ENCODE results near the gene VWA8. TPM values are rescaled to one million over a fixed set of nuclear protein-coding genes. Genes with fewer than 3 reads are reported as not detected.
A peak's percentile ranks its signal among the peaks of the same experiment; 100 is the strongest.

Gene VWA8
- total and polyA plus RNA-seq, 7 donors, result 3.0 to 37.5 (median 24.7) TPM

GRCh38 chr13:41614671-41615527 is 346.0 kb downstream of the VWA8 start:
- Histone ChIP-seq H3K36me3 (peaks cover 0 to 16% (median 3%) of the 10 kb centered on the region in 4 donors), H3K4me1 (peaks cover 0 to 30% (median 20%) of the 10 kb centered on the region in 4 donors), H3K9me3 (no peaks in the 10 kb centered on the region), H3K27me3 (no peaks in the 10 kb centered on the region), H3K4me3 (no peak overlapping the region), H3K27ac (peak overlapping the region; percentile 12 to 80 (median 42))
- no peak for DNase-seq
- WGBS, 2 donors, result 90 to 96% methylated on average over 7 of the region's 7 CpGs
- TF ChIP-seq POLR2AphosphoS5 (IDR thresholded peaks at IDR 0.05) (peak in 2 of 4 donors; percentile 66 to 72), POLR2A (IDR thresholded peaks at IDR 0.05) (no peak)
- intact Hi-C loops (cut with DNase I), result no loop called here

- H3K4me3 ChIP-seq, result no peak overlapping the region
- intact Hi-C loops (cut with DNase I), result no loop called here
- WGBS, 2 donors, result 86 to 89% methylated on average over 12 of the region's 12 CpGs
- peaks cover 0 to 24% (median 3%) of the 10 kb centered on the region in 4 donors for H3K36me3 ChIP-seq
- peak in 2 of 4 donors; percentile 20 to 44 for TF ChIP-seq POLR2AphosphoS5 (IDR thresholded peaks at IDR 0.05)
- TF ChIP-seq POLR2A (IDR thresholded peaks at IDR 0.05), result no peak
- H3K4me1 ChIP-seq, result peaks cover 0 to 30% (median 20%) of the 10 kb centered on the region in 4 donors
- peak overlapping the region; percentile 12 to 80 (median 42) for H3K27ac ChIP-seq
- no peaks in the 10 kb centered on the region for H3K9me3 ChIP-seq
- no peaks in the 10 kb centered on the region for H3K27me3 ChIP-seq
- DNase-seq, result peak; percentile 74
These were observed 346.8 kb downstream of the VWA8 start for GRCh38 chr13:41613984-41614661.

GRCh38 chr13:41613471-41613870 is 347.4 kb downstream of the VWA8 start:
- DNase-seq, result no peak
- Histone ChIP-seq H3K27ac (peak overlapping the region in 3 of 4 donors; percentile 14 to 80 (median 69)), H3K36me3 (peaks cover 0 to 31% (median 3%) of the 10 kb centered on the region in 4 donors)

GRCh38 chr13:41611385-41611784 is 349.5 kb downstream of the VWA8 start:
- H3K36me3 ChIP-seq, result peaks cover 0 to 49% (median 3%) of the 10 kb centered on the region in 4 donors
- intact Hi-C loops (cut with DNase I), result no loop called here
- 97% methylated on average over 8 of the region's 8 CpGs for WGBS, 2 donors
- no peaks in the 10 kb centered on the region for H3K9me3 ChIP-seq
- DNase-seq, result no peak
- no peak overlapping the region for H3K4me3 ChIP-seq
- no peaks in the 10 kb centered on the region for H3K27me3 ChIP-seq
- H3K4me1 ChIP-seq, result peaks cover 0 to 30% (median 20%) of the 10 kb centered on the region in 4 donors
- peak overlapping the region in 1 of 4 donors; percentile 55 for H3K27ac ChIP-seq
- TF ChIP-seq EP300 (IDR thresholded peaks at IDR 0.05) (no peak), CTCF (IDR thresholded peaks at IDR 0.05) (no peak), POLR2AphosphoS5 (IDR thresholded peaks at IDR 0.05) (no peak), POLR2A (IDR thresholded peaks at IDR 0.05) (no peak)

More at GRCh38 chr13:41613471-41613870, 347.4 kb downstream of the VWA8 start:
- no peak overlapping the region for H3K4me3 ChIP-seq
- 90 to 98% methylated on average over 1 of the region's 1 CpG for WGBS, 2 donors
- H3K4me1 ChIP-seq, result peaks cover 0 to 30% (median 20%) of the 10 kb centered on the region in 4 donors
- no peaks in the 10 kb centered on the region for H3K9me3 ChIP-seq
- H3K27me3 ChIP-seq, result no peaks in the 10 kb centered on the region
- no peak for TF ChIP-seq POLR2AphosphoS5 (IDR thresholded peaks at IDR 0.05)
- no peak for TF ChIP-seq CTCF (IDR thresholded peaks at IDR 0.05)
- no peak for TF ChIP-seq POLR2A (IDR thresholded peaks at IDR 0.05)
- TF ChIP-seq EP300 (IDR thresholded peaks at IDR 0.05), result no peak
- intact Hi-C loops (cut with DNase I), result no loop called here

GRCh38 chr13:41610404-41610803 is 350.5 kb downstream of the VWA8 start:
- 76 to 86% methylated on average over 4 of the region's 4 CpGs for WGBS, 2 donors
- Histone ChIP-seq H3K27ac (peak overlapping the region in 1 of 4 donors; percentile 55), H3K27me3 (no peaks in the 10 kb centered on the region), H3K9me3 (no peaks in the 10 kb centered on the region), H3K36me3 (peaks cover 0 to 49% (median 3%) of the 10 kb centered on the region in 4 donors), H3K4me3 (no peak overlapping the region), H3K4me1 (peaks cover 0 to 21% (median 16%) of the 10 kb centered on the region in 4 donors)
- DNase-seq, result no peak
- TF ChIP-seq EP300 (IDR thresholded peaks at IDR 0.05) (no peak), POLR2AphosphoS5 (IDR thresholded peaks at IDR 0.05) (peak in 1 of 4 donors; percentile 33)
- intact Hi-C loops (cut with DNase I), result no loop called here

- 97 to 98% methylated on average over 4 of the region's 4 CpGs for WGBS, 2 donors
- Histone ChIP-seq H3K27me3 (no peaks in the 10 kb centered on the region), H3K4me1 (peaks cover 0 to 15% (median 11%) of the 10 kb centered on the region in 4 donors), H3K27ac (peak overlapping the region in 1 of 4 donors; percentile 25), H3K36me3 (peaks cover 0 to 53% (median 3%) of the 10 kb centered on the region in 4 donors), H3K9me3 (no peaks in the 10 kb centered on the region), H3K4me3 (no peak overlapping the region)
- no peak for DNase-seq
- no peak for TF ChIP-seq POLR2AphosphoS5 (IDR thresholded peaks at IDR 0.05)
- no peak for TF ChIP-seq EP300 (IDR thresholded peaks at IDR 0.05)
- TF ChIP-seq CTCF (IDR thresholded peaks at IDR 0.05), result no peak
- TF ChIP-seq POLR2A (IDR thresholded peaks at IDR 0.05), result no peak
- intact Hi-C loops (cut with DNase I), result no loop called here
These were observed 351.1 kb downstream of the VWA8 start for GRCh38 chr13:41609828-41610227.
